GM23338 (cell line): ENCODE results near the gene CAVIN2. TPM values are rescaled to one million over a fixed set of nuclear protein-coding genes. Genes with fewer than 3 reads are reported as not detected.

ENCODE experiments used
- ATAC-seq: fragments of 200-7000 bp; cut with Tn5 transposase; 3 replicates; pipeline ENCODE4 v1.9.1; 2020
- DNase-seq: peaks from one replicate; pipeline ENCODE4 v3.0.0-alpha.2; 2015; ENCODE audit warnings: low spot score
- H2AFZ ChIP-seq: fragments of 200-600 bp; sonication (generic); 2 replicates; pipeline ENCODE4 v1.8.0; 2016; ENCODE audit warnings: antibody characterized with exemption, mild to moderate bottlenecking, moderate library complexity
- H3F3A ChIP-seq: fragments of 200-600 bp; sonication (generic); replicated peaks from 2 replicates; pipeline ENCODE4 v1.8.0; 2017; ENCODE audit warnings: antibody characterized with exemption, mixed run types, low read depth
- H3K27ac ChIP-seq: fragments of 200-600 bp; sonication (generic); 2 replicates; pipeline ENCODE4 v1.6.1; 2016; ENCODE audit warnings: low read depth
- H3K27me3 ChIP-seq: fragments of 200-600 bp; sonication (generic); 2 replicates; pipeline ENCODE4 v1.8.0; 2016; ENCODE audit warnings: mild to moderate bottlenecking, mixed run types, moderate library complexity; ENCODE audit not compliant: insufficient read depth
- H3K36me3 ChIP-seq: fragments of 200-600 bp; sonication (generic); 2 replicates; pipeline ENCODE4 v1.8.0; 2016; ENCODE audit warnings: mild to moderate bottlenecking; ENCODE audit not compliant: insufficient read depth
- H3K4me1 ChIP-seq: fragments of 200-600 bp; sonication (generic); 2 replicates; pipeline ENCODE4 v1.8.0; 2016; ENCODE audit warnings: mild to moderate bottlenecking, moderate library complexity; ENCODE audit not compliant: insufficient read depth
- H3K4me2 ChIP-seq: fragments of 200-600 bp; sonication (generic); 2 replicates; pipeline ENCODE4 v1.7.1; 2017; ENCODE audit warnings: mixed run types
- H3K4me3 ChIP-seq: fragments of 200-600 bp; sonication (generic); 2 replicates; pipeline ENCODE4 v1.6.1; 2016; ENCODE audit warnings: mixed run types
- H3K79me2 ChIP-seq: fragments of 200-600 bp; sonication (generic); replicated peaks from 2 replicates; pipeline ENCODE4 v1.8.0; 2017; ENCODE audit warnings: mild to moderate bottlenecking; ENCODE audit not compliant: insufficient read depth
- H3K9me2 ChIP-seq: fragments of 200-600 bp; sonication (generic); 2 replicates; pipeline ENCODE4 v1.8.0; 2017; ENCODE audit not compliant: insufficient read depth
- H4K20me1 ChIP-seq: fragments of 200-600 bp; sonication (generic); replicated peaks from 2 replicates; pipeline ENCODE4 v1.8.0; 2017; ENCODE audit warnings: mild to moderate bottlenecking; ENCODE audit not compliant: insufficient read depth
- H3K27ac Mint-ChIP-seq: 2 replicates; pipeline ENCODE4 v1.8.0; 2020; ENCODE audit warnings: inconsistent platforms, mild to moderate bottlenecking, moderate library complexity, mixed read lengths
- H3K27me3 Mint-ChIP-seq: 3 replicates; pipeline ENCODE4 v1.8.0; 2022; ENCODE audit warnings: low read depth, mild to moderate bottlenecking, moderate library complexity, mixed read lengths, inconsistent platforms; ENCODE audit not compliant: insufficient read depth, poor library complexity
- H3K36me3 Mint-ChIP-seq: 3 replicates; pipeline ENCODE4 v1.8.0; 2021; ENCODE audit warnings: low read depth, mild to moderate bottlenecking, inconsistent platforms, moderate library complexity, mixed read lengths
- H3K4me1 Mint-ChIP-seq: 3 replicates; pipeline ENCODE4 v1.8.0; 2020; ENCODE audit warnings: mild to moderate bottlenecking, inconsistent platforms, mixed read lengths
- H3K4me3 Mint-ChIP-seq: 3 replicates; pipeline ENCODE4 v1.8.0; 2021; ENCODE audit warnings: moderate library complexity, mild to moderate bottlenecking, inconsistent platforms, mixed read lengths
- H3K9me3 Mint-ChIP-seq: 3 replicates; pipeline ENCODE4 v1.8.0; 2020; ENCODE audit warnings: moderate library complexity, mild to moderate bottlenecking, inconsistent platforms, mixed read lengths
- CREB1 ChIP-seq: fragments of 250-450 bp; sonication (Bioruptor Pico); IDR thresholded peaks from 2 replicates; pipeline ENCODE4 v1.5.0; 2020; ENCODE audit warnings: low read depth, mild to moderate bottlenecking, moderate library complexity
- CTCF ChIP-seq, 2 experiments: fragments of 200-600 bp in 1 of 2; sonication (generic) in 1 of 2; conservative IDR thresholded peaks; 2 replicates each; pipeline versions ENCODE4 v1.5.1 to v1.6.1; 2016 to 2017; ENCODE audit warnings: antibody characterized with exemption in 2 of 2, low read depth in 2 of 2, mild to moderate bottlenecking in 2 of 2, moderate library complexity in 1 of 2
- ETS1 ChIP-seq: IDR thresholded peaks from 2 replicates; pipeline ENCODE4 v1.6.1; 2016; ENCODE audit warnings: antibody characterized with exemption
- EZH2 ChIP-seq: fragments of 200-600 bp; sonication (generic); IDR thresholded peaks from one replicate; pipeline ENCODE4 v1.8.0; 2017; ENCODE audit warnings: antibody characterized with exemption, mild to moderate bottlenecking, low read depth; ENCODE audit not compliant: unreplicated experiment
- EZH2phosphoT487 ChIP-seq: fragments of 200-600 bp; sonication (generic); IDR thresholded peaks from one replicate; pipeline ENCODE4 v1.8.1; 2018; ENCODE audit warnings: antibody characterized with exemption; ENCODE audit not compliant: unreplicated experiment
- JUNB ChIP-seq: IDR thresholded peaks from one replicate; pipeline ENCODE4 v1.6.1; 2016; ENCODE audit warnings: antibody characterized with exemption; ENCODE audit not compliant: unreplicated experiment
- POLR2AphosphoS5 ChIP-seq: IDR thresholded peaks from 2 replicates; pipeline ENCODE4 v1.6.1; 2016; ENCODE audit warnings: antibody characterized with exemption, low read depth
- REST ChIP-seq: IDR thresholded peaks from one replicate; pipeline ENCODE4 v1.6.1; 2018; ENCODE audit warnings: antibody characterized with exemption; ENCODE audit not compliant: unreplicated experiment
- ZNF114 ChIP-seq: fragments of 250-450 bp; sonication (Bioruptor Pico); IDR thresholded peaks from 2 replicates; pipeline ENCODE4 v1.5.0; 2020; ENCODE audit warnings: mild to moderate bottlenecking, moderate library complexity
- ZNF331 ChIP-seq: fragments of 250-450 bp; sonication (Bioruptor Pico); IDR thresholded peaks from 2 replicates; pipeline ENCODE4 v1.5.0; 2020; ENCODE audit warnings: low read depth, mild to moderate bottlenecking, moderate library complexity
- ZNF462 ChIP-seq: fragments of 250-450 bp; sonication (Bioruptor Pico); IDR thresholded peaks from 2 replicates; pipeline ENCODE4 v1.5.0; 2020; ENCODE audit warnings: mild to moderate bottlenecking, moderate library complexity
- polyA plus RNA-seq: library from polyadenylated mRNA; unstranded; fragments of >200 nt; fragmentation: Nextera tagmentation; extraction: Ambion mirVana; gene quantifications from 2 replicates; pipeline ENCODE4 v1.2.1, GENCODE V29; 2016
- total RNA-seq: library from RNA; depleted of rRNA; stranded (reverse); fragments of >200 nt; shearing (Covaris generic); gene quantifications from 2 replicates; pipeline ENCODE4 v1.2.3, GENCODE V29; 2014

The CAVIN2 gene
- total and polyA plus RNA-seq, 2 experiments from 2014 or later, result 0.07 to 0.15 TPM

GRCh38 chr2:191789796-191790195, 57.1 kb downstream of the CAVIN2 start:
- ATAC-seq, result no peak
- H3K4me3 Mint-ChIP-seq, result no peak overlapping the region

More at GRCh38 chr2:191789796-191790195, 57.1 kb downstream of the CAVIN2 start:
- Histone ChIP-seq H3K4me1 (no peaks in the 10 kb centered on the region), H3K27ac (no peak overlapping the region), H3K4me3 (no peak overlapping the region), H2AFZ (no peak overlapping the region), H3K36me3 (no peaks in the 10 kb centered on the region), H3F3A (no peaks in the 10 kb centered on the region), H4K20me1 (no peaks in the 10 kb centered on the region), H3K79me2 (no peaks in the 10 kb centered on the region), H3K27me3 (no peaks in the 10 kb centered on the region), H3K4me2 (no peak overlapping the region), H3K9me2 (peaks cover 4% of the 10 kb centered on the region; the same call in 1 of the 2 replicates)
- H3K27ac Mint-ChIP-seq, result no peak overlapping the region
- H3K36me3 Mint-ChIP-seq, result no peaks in the 10 kb centered on the region
- TF ChIP-seq ZNF331 (CRISPR knock-in tag) (no peak), CREB1 (no peak), EZH2 (no peak), ZNF462 (no peak), POLR2AphosphoS5 (no peak), JUNB (no peak), ETS1 (no peak), EZH2phosphoT487 (no peak), CTCF (conservative IDR thresholded peaks at IDR 0.05; ENCODE audit: low read depth in 2 of 2) (no peak), REST (no peak), ZNF114 (CRISPR knock-in tag) (no peak)
- H3K27me3 Mint-ChIP-seq, result no peaks in the 10 kb centered on the region
- H3K9me3 Mint-ChIP-seq, result no peaks in the 10 kb centered on the region
- no peak for DNase-seq
- peaks cover 1% of the 10 kb centered on the region; the same call in 2 of the 3 replicates for H3K4me1 Mint-ChIP-seq
